ENCODE data around the gene FBH1. TPM values are rescaled to one million over a fixed set of nuclear protein-coding genes. Genes with fewer than 3 reads are reported as not detected.

Gene FBH1
- total and polyA plus RNA-seq, 2 donors from 2014 or later = 70.7 to 76.5 TPM

DNA sequence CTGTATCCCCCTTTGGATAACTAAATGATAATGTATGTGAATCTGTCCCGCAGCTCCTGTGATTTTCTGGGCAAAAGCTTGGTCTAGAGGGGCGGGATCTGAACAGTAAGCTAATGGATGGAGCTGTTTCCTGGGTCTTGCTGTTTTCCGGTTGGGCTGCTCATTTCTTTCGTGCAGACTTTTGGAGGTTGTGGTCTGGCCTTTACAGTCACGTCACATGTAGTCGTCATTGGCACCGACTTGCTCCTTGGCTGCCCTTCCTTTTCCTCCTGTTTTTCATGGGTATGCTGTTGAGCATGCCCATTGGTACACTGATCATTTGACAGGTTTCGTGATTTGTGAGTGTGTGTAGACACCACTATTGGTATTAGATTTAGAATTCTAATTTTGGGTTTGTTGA is 2.0 kb downstream of the FBH1 start:
- H3K4me3 ChIP-seq (ENCODE audit: low read length in 3 of 3) = no peak overlapping the region
- no peaks in the 10 kb centered on the region for H3K27me3 ChIP-seq (ENCODE audit: control insufficient read depth, insufficient read depth, low read length)
- no peak for FAIRE-seq
- DNase-seq = no peak
- peaks cover 5 to 16% (median 5%) of the 10 kb centered on the region in 3 donors for H3K4me1 ChIP-seq (ENCODE audit: control insufficient read depth in 2 of 3, insufficient read depth in 2 of 3, low read depth in 1 of 3, low read length in 3 of 3)
- no peak overlapping the region for H3K9ac ChIP-seq (ENCODE audit: low read length in 3 of 3)
- H3K9me3 ChIP-seq (ENCODE audit: control insufficient read depth in 2 of 3, insufficient read depth in 1 of 3, low read length in 3 of 3) = no peaks in the 10 kb centered on the region
- peaks cover 3 to 15% (median 4%) of the 10 kb centered on the region in 3 donors for H3K36me3 ChIP-seq (ENCODE audit: control insufficient read depth in 2 of 3, insufficient read depth in 3 of 3, low read length in 3 of 3)
- intact Hi-C loops (cut with DNase I) = no loop called here
- H3K27ac ChIP-seq (ENCODE audit: low read depth in 2 of 2, low read length in 2 of 2) = no peak overlapping the region
- TF ChIP-seq, protein P1, sequence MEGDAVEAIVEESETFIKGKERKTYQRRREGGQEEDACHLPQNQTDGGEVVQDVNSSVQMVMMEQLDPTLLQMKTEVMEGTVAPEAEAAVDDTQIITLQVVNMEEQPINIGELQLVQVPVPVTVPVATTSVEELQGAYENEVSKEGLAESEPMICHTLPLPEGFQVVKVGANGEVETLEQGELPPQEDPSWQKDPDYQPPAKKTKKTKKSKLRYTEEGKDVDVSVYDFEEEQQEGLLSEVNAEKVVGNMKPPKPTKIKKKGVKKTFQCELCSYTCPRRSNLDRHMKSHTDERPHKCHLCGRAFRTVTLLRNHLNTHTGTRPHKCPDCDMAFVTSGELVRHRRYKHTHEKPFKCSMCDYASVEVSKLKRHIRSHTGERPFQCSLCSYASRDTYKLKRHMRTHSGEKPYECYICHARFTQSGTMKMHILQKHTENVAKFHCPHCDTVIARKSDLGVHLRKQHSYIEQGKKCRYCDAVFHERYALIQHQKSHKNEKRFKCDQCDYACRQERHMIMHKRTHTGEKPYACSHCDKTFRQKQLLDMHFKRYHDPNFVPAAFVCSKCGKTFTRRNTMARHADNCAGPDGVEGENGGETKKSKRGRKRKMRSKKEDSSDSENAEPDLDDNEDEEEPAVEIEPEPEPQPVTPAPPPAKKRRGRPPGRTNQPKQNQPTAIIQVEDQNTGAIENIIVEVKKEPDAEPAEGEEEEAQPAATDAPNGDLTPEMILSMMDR (IDR thresholded peaks at IDR 0.05; ENCODE audit: borderline replicate concordance, extremely low read depth, insufficient read depth) = no peak

DNA sequence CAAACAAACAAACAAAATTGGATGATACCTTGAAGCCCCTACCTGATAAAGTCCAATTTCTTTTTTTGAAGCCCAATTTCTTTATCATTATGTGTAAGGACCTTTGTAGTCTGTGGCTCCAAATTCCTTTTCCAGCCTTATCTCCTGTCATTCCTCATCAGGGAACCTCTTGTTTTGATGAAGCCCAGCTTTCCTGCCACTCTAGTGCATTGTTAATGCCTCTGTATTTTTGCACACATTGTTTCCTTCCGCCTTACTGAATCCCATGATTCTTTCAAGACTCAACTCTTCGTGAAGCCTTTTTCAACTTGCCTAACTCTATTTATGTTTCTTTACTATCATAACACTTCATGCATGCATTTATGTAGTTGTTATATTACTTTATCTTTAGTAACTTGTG is 3.3 kb downstream of the FBH1 start:
- no peak for DNase-seq
- no peaks in the 10 kb centered on the region for H3K9me3 ChIP-seq (ENCODE audit: control insufficient read depth in 2 of 3, insufficient read depth in 1 of 3, low read length in 3 of 3)
- H3K27ac ChIP-seq (ENCODE audit: low read depth in 2 of 2, low read length in 2 of 2) = no peak overlapping the region
- FAIRE-seq = no peak
- intact Hi-C loops (cut with DNase I) = no loop called here
- H3K4me3 ChIP-seq (ENCODE audit: low read length in 3 of 3) = no peak overlapping the region
- peaks cover 2 to 15% (median 4%) of the 10 kb centered on the region in 3 donors for H3K36me3 ChIP-seq (ENCODE audit: control insufficient read depth in 2 of 3, insufficient read depth in 3 of 3, low read length in 3 of 3)
- H3K4me1 ChIP-seq (ENCODE audit: control insufficient read depth in 2 of 3, insufficient read depth in 2 of 3, low read depth in 1 of 3, low read length in 3 of 3) = peaks cover 3 to 14% (median 5%) of the 10 kb centered on the region in 3 donors
- TF ChIP-seq, protein P1 (IDR thresholded peaks at IDR 0.05; ENCODE audit: borderline replicate concordance, extremely low read depth, insufficient read depth) = no peak
- H3K9ac ChIP-seq (ENCODE audit: low read length in 3 of 3) = no peak overlapping the region
- no peaks in the 10 kb centered on the region for H3K27me3 ChIP-seq (ENCODE audit: control insufficient read depth, insufficient read depth, low read length)

DNA sequence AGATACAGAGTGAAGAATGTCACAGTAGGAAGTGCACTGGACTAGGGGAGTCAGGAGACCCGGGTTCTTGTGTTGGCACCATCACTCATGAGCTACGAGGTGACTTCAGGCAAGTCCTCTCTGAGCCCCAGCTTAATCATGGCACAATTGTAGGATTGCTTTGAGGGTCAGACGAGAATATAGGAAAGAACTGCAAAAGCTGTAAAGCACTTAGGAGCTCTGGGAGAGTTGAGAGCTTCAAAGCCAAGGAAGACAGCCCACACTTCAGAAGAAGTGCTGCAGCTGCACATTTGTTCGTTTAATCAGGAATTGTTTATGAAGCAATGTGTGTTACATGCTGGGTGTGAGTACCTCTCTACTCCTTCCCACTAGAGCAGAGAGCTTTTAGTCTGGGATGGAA is 4.4 kb downstream of the FBH1 start:
- Histone ChIP-seq H3K4me1 (ENCODE audit: control insufficient read depth in 2 of 3, insufficient read depth in 2 of 3, low read depth in 1 of 3, low read length in 3 of 3) (peaks cover 0 to 8% (median 3%) of the 10 kb centered on the region in 3 donors), H3K36me3 (ENCODE audit: control insufficient read depth in 2 of 3, insufficient read depth in 3 of 3, low read length in 3 of 3) (peaks cover 2 to 15% (median 4%) of the 10 kb centered on the region in 3 donors), H3K9me3 (ENCODE audit: control insufficient read depth in 2 of 3, insufficient read depth in 1 of 3, low read length in 3 of 3) (no peaks in the 10 kb centered on the region), H3K9ac (ENCODE audit: low read length in 3 of 3) (no peak overlapping the region), H3K27ac (ENCODE audit: low read depth in 2 of 2, low read length in 2 of 2) (no peak overlapping the region), H3K27me3 (ENCODE audit: control insufficient read depth, insufficient read depth, low read length) (no peaks in the 10 kb centered on the region), H3K4me3 (ENCODE audit: low read length in 3 of 3) (no peak overlapping the region)
- intact Hi-C loops (cut with DNase I) = no loop called here
- TF ChIP-seq, protein P1 (IDR thresholded peaks at IDR 0.05; ENCODE audit: borderline replicate concordance, extremely low read depth, insufficient read depth) = no peak
- FAIRE-seq (no peak), DNase-seq (no peak)

DNA sequence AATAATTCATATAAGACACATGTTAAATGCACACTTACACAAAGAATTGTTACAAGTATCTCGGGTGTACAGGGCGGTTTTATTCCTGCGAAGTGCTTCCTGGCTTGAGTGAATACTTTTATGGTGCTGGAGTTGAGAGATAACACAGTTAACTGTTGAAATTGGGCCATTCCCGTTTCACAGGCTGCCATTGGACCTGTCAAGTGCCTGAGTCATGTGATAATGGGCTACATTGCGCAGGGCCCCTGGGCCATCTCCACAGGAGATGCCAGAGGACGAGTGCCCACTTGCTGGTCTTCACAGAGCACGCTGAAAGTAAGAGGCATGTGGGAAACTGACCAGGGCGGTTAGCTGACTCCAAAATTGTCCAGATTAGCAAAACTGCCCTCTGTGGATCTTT is 4.8 kb downstream of the FBH1 start:
- DNase-seq (no peak), FAIRE-seq (no peak)
- Histone ChIP-seq H3K36me3 (ENCODE audit: control insufficient read depth in 2 of 3, insufficient read depth in 3 of 3, low read length in 3 of 3) (peaks cover 2 to 15% (median 4%) of the 10 kb centered on the region in 3 donors), H3K9me3 (ENCODE audit: control insufficient read depth in 2 of 3, insufficient read depth in 1 of 3, low read length in 3 of 3) (no peaks in the 10 kb centered on the region), H3K9ac (ENCODE audit: low read length in 3 of 3) (no peak overlapping the region), H3K27me3 (ENCODE audit: control insufficient read depth, insufficient read depth, low read length) (no peaks in the 10 kb centered on the region), H3K27ac (ENCODE audit: low read depth in 2 of 2, low read length in 2 of 2) (no peak overlapping the region), H3K4me3 (ENCODE audit: low read length in 3 of 3) (no peak overlapping the region), H3K4me1 (ENCODE audit: control insufficient read depth in 2 of 3, insufficient read depth in 2 of 3, low read depth in 1 of 3, low read length in 3 of 3) (peaks cover 0 to 8% (median 3%) of the 10 kb centered on the region in 3 donors)
- TF ChIP-seq, protein P1 (IDR thresholded peaks at IDR 0.05; ENCODE audit: borderline replicate concordance, extremely low read depth, insufficient read depth) = no peak
- intact Hi-C loops (cut with DNase I) = no loop called here
